Testis (tissue), 3 donors: ENCODE measurements around the gene PTGIS. TPM values are rescaled to one million over a fixed set of nuclear protein-coding genes. Genes with fewer than 3 reads are reported as not detected.

Experiments
- DNase-seq: peaks from one replicate; pipeline ENCODE4 v3.0.0-alpha.2; 2019
- H3K27ac ChIP-seq, 2 donors: fragments of 200-600 bp; sonication (generic); one replicate each; pipeline ENCODE4 v1.5.1; 2019
- H3K27me3 ChIP-seq: fragments of 200-600 bp; sonication (generic); one replicate; pipeline ENCODE4 v1.5.1; 2019
- H3K36me3 ChIP-seq: fragments of 200-600 bp; sonication (generic); one replicate; pipeline ENCODE4 v1.5.1; 2017; ENCODE audit warnings: low read depth; ENCODE audit errors: missing control alignments
- H3K4me1 ChIP-seq: fragments of 200-600 bp; sonication (generic); one replicate; pipeline ENCODE4 v1.5.1; 2019
- H3K4me3 ChIP-seq, 2 donors: fragments of 200-600 bp; sonication (generic); one replicate each; pipeline ENCODE4 v1.5.1; 2017 to 2019
- H3K9me3 ChIP-seq: fragments of 200-600 bp; sonication (generic); one replicate; pipeline ENCODE4 v1.5.1; 2017
- POLR2A ChIP-seq: fragments of 450-650 bp; IDR thresholded peaks from one replicate; pipeline ENCODE4 v1.6.1; 2017; ENCODE audit warnings: antibody characterized with exemption, mild to moderate bottlenecking, moderate library complexity
- WGBS, 2 donors: methylation state at CpG; one replicate each; pipeline ENCODE4 v1.1.5; 2018; 5-methylcytosine and 5-hydroxymethylcytosine counted together
- intact Hi-C: fragments of 100-400 bp; cut with DNase I; formaldehyde crosslinking; loops from one replicate; pipeline ENCODE4 v1.15.1; 2023; ENCODE audit warnings: low total_unique reads
- polyA plus RNA-seq: library from polyadenylated mRNA; stranded (reverse); fragments of 350-450 nt; fragmentation: Illumina TruSeq; extraction: RNeasy Lipid Tissue Mini Kit (QIAGEN cat#74804); gene quantifications from one replicate; pipeline ENCODE4 v1.2.3, GENCODE V29; 2014; ENCODE audit warnings: low read depth, low replicate concordance; ENCODE audit not compliant: insufficient read depth
- total RNA-seq, 2 donors: library from RNA; depleted of rRNA; stranded (reverse); fragments of >200 nt; gene quantifications; one replicate each; pipeline ENCODE4 v1.2.3, GENCODE V29; 2016
- TF ChIP-seq, protein P1 (sequence below), 3 experiments: fragments of 450-650 bp in 2 of 3; fragments of 200-600 bp in 1 of 3; sonication (generic) in 1 of 3; IDR thresholded peaks; one replicate each; pipeline ENCODE4 v1.5.1; 2016 to 2019; ENCODE audit warnings: antibody characterized with exemption in 3 of 3, mild to moderate bottlenecking in 2 of 3, moderate library complexity in 1 of 3

The PTGIS gene
- total and polyA plus RNA-seq, 3 donors from 2014 or later = 12.2 to 30.3 (median 13.0) TPM

DNA sequence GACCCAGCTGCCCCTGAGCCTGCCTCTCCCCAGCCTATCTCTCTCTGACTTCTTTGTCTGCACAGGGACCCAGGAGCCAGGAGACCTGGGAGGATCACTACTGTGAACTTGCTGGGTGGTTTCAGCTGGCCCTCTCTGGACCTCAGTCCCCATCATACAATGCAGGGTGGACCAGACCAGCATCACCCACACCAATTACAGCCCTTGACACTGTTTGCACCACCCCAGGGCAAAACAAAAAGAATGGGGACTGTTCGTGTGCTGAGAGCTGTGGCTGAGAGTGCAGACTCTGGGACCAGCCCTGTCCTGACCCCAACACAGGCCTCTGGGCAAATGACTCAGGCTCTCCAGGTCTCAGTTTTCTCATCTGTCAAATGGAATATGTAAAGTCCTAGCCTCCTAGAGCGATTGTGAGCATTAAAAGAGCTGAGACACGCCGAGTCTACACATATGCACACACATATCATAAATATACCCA is 25.4 kb downstream of the PTGIS start:
- Histone ChIP-seq H3K27ac (no peak overlapping the region), H3K9me3 (no peaks in the 10 kb centered on the region), H3K27me3 (no peaks in the 10 kb centered on the region), H3K4me3 (no peak overlapping the region), H3K36me3 (no peaks in the 10 kb centered on the region), H3K4me1 (no peaks in the 10 kb centered on the region)
- intact Hi-C loops = loop anchor here (5.0 kb wide), 1 partner anchor 65 kb away; no protein-coding TSS in a partner anchor
- no peak for DNase-seq
- TF ChIP-seq, protein P1, sequence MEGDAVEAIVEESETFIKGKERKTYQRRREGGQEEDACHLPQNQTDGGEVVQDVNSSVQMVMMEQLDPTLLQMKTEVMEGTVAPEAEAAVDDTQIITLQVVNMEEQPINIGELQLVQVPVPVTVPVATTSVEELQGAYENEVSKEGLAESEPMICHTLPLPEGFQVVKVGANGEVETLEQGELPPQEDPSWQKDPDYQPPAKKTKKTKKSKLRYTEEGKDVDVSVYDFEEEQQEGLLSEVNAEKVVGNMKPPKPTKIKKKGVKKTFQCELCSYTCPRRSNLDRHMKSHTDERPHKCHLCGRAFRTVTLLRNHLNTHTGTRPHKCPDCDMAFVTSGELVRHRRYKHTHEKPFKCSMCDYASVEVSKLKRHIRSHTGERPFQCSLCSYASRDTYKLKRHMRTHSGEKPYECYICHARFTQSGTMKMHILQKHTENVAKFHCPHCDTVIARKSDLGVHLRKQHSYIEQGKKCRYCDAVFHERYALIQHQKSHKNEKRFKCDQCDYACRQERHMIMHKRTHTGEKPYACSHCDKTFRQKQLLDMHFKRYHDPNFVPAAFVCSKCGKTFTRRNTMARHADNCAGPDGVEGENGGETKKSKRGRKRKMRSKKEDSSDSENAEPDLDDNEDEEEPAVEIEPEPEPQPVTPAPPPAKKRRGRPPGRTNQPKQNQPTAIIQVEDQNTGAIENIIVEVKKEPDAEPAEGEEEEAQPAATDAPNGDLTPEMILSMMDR (IDR thresholded peaks at IDR 0.05) = no peak
- no peak for TF ChIP-seq POLR2A
- 87 to 88% methylated on average over 4 of the region's 4 CpGs for WGBS, 2 donors

DNA sequence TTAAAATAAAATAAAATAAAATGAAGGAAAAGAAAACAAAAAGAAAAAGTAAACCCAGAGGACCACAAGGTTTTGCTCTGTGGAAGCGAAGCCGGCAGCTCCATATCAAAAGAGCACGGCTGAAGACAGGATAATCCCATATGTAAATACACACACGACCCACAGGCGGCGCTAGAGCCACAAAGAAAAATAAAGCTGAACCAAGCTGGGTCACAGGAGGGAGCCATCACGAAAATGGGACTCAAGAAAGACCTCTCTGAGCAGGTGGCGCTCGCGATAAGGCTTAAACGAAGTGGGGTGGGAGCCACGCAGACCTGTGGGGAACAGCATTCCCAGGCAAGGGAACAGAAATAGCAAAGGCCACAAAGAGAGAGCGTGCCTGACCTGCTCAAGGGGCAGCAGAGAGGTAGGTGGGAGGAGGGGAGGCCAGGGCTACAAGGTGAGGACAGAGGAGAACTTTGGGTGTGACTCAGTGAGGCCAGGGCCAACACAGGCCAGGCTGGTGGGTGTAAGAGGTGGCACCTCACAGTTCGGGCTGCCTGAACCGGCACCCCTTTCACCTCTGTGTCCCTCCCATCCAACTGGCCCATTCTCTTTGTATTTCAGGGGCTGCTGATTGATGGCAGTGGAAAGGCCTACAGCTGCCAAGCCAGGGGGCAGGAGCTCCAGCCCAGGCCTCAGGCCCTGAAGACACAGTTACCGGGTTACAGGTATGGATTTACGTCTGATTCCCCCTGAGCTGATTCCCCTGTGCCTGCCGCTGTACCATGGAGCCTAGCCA is 26.0 kb downstream of the PTGIS start:
- Histone ChIP-seq H3K36me3 (no peaks in the 10 kb centered on the region), H3K9me3 (no peaks in the 10 kb centered on the region), H3K27ac (no peak overlapping the region), H3K4me3 (no peak overlapping the region), H3K27me3 (no peaks in the 10 kb centered on the region), H3K4me1 (no peaks in the 10 kb centered on the region)
- peak; percentile 85 for DNase-seq
- TF ChIP-seq, protein P1 (IDR thresholded peaks at IDR 0.05) = peak; percentile 91 to 96 (median 93)
- no peak for TF ChIP-seq POLR2A
- intact Hi-C loops = loop anchor here (5.0 kb wide), 1 partner anchor 65 kb away; no protein-coding TSS in a partner anchor
- 44 to 46% methylated on average over 14 to 18 of the region's 18 CpGs for WGBS, 2 donors

DNA sequence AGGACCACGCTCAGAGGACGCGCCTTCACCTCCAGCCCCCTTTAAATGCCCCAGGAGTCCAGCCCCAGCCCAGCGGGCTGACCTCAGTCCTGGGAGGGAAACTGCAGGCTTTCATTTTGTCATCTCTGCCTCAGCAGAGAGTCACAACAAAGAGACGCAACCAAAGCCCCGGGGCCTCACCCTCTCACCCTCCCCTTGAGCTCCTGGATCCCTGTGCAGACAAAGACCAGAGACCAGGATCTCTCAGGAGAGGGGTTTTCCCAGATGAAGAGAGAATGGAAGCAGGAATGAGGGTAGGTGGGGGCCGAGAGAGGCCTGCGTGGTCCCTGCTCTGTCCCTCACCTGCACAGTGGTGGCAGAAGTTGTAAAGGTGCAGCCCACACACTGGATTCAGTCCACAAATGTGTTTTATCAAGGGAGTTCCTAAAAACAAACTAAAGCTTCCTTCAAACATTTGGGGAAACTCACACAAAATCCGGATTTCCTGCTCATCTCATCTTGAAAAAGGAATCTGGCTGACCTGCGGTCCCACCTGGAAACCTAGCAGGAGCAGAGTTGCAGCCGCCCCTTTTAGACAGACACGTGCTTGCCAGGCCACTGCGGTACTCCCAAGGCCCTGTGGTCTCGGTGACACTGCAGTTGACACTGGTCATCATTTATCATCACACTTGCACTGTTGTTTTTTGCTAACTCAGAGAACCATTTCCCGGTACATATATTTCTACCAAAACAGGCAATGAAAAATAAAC is 27.1 kb downstream of the PTGIS start:
- TF ChIP-seq, protein P1 (IDR thresholded peaks at IDR 0.05) = no peak
- no peak for TF ChIP-seq POLR2A

DNA sequence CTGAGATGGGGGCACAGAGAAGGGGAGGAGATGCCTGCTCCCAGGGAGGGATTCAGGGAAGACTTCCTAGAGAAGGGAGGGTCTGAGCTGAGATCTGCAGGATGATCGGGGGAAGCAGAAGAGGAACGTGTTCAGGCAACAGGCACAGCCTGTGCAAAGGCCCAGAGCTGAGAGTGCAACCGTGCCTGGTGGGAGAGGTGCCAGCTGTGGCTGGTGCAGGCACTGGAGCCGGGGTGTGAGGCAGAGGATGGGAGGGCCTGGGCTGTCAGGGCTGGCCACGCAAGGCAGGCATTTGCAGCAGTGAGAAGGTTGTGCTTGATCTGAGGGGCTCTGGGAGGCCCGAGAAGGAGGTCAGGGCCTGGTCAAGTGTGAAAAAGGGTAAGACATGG is 27.7 kb downstream of the PTGIS start:
- H3K4me3 ChIP-seq = no peak overlapping the region
- no peaks in the 10 kb centered on the region for H3K36me3 ChIP-seq
- peak; percentile 7 for DNase-seq
- no peaks in the 10 kb centered on the region for H3K9me3 ChIP-seq
- no peaks in the 10 kb centered on the region for H3K27me3 ChIP-seq
- TF ChIP-seq, protein P1 (IDR thresholded peaks at IDR 0.05) = no peak
- TF ChIP-seq POLR2A = no peak
- no peak overlapping the region for H3K27ac ChIP-seq
- no peaks in the 10 kb centered on the region for H3K4me1 ChIP-seq
- intact Hi-C loops = loop anchor here (5.0 kb wide), 1 partner anchor 67 kb away; no protein-coding TSS in a partner anchor
- WGBS, 2 donors = 91 to 93% methylated on average over 6 of the region's 6 CpGs

More for the DNA sequence above, 27.1 kb downstream of the PTGIS start:
- WGBS, 2 donors = 87 to 88% methylated on average over 12 to 15 of the region's 15 CpGs
- Histone ChIP-seq H3K36me3 (no peaks in the 10 kb centered on the region), H3K4me1 (no peaks in the 10 kb centered on the region), H3K27me3 (no peaks in the 10 kb centered on the region), H3K9me3 (no peaks in the 10 kb centered on the region), H3K4me3 (no peak overlapping the region), H3K27ac (no peak overlapping the region)
- DNase-seq = peak; percentile 13
- intact Hi-C loops = loop anchor here (5.0 kb wide), 1 partner anchor 66 kb away; no protein-coding TSS in a partner anchor
